HepG2 (cell line): ENCODE data around the gene GPR31. TPM values are rescaled to one million over a fixed set of nuclear protein-coding genes. Genes with fewer than 3 reads are reported as not detected.

Source experiments
- ATAC-seq: fragments of 200-7000 bp; cut with Tn5 transposase; 3 replicates; pipeline ENCODE4 v1.9.1; 2020; ENCODE audit warnings: mild to moderate bottlenecking, moderate library complexity
- BruUV-seq: library from RNA; stranded (reverse); fragments of 400-500 nt; replicated peaks from 2 replicates; lab custom pipeline; 2021; lab: Mats Ljungman, UMichigan
- CTCF ChIA-PET: fragments of 300-600 bp; formaldehyde crosslinking; extraction: SDS; loops from one replicate; lab custom pipeline; 2021; ENCODE audit warnings: low total read pairs, inconsistent platforms, low intra/inter-chr PET ratio; lab: Yijun Ruan, JAX
- POLR2A ChIA-PET: fragments of 350-600 bp; sonication (Branson Sonifier 250); formaldehyde crosslinking; loops from one replicate; lab custom pipeline; 2020; ENCODE audit warnings: antibody characterized with exemption, inconsistent platforms; lab: Yijun Ruan, JAX
- DNase-seq: peaks from one replicate; pipeline ENCODE4 v3.0.0-alpha.2; 2015; ENCODE audit warnings: low spot score
- FAIRE-seq: peaks from 3 replicates; lab custom pipeline; 2011; peaks lifted over from hg19 to GRCh38; lab: Jason Lieb, UNC
- H2AFZ ChIP-seq: one replicate; pipeline ENCODE4 v1.6.1; 2011; ENCODE audit warnings: low read length, inconsistent platforms
- H3K27ac ChIP-seq: fragments of 300-600 bp; 3 replicates; pipeline ENCODE4 v1.8.0; 2011; ENCODE audit warnings: mixed run types, mild to moderate bottlenecking, mixed read lengths, low read length, inconsistent platforms; ENCODE audit not compliant: insufficient read depth; ENCODE audit errors: extremely low read length
- H3K27me3 ChIP-seq, 2 experiments: fragments of 200-600 bp in 1 of 2; 2 replicates in 1 of 2; 3 replicates in 1 of 2; pipeline versions ENCODE4 v1.6.0 to v1.8.0; 2011; ENCODE audit warnings: low read length in 2 of 2, mild to moderate bottlenecking in 2 of 2, moderate library complexity in 2 of 2, inconsistent platforms in 1 of 2; ENCODE audit not compliant: insufficient read depth in 2 of 2, control insufficient read depth in 1 of 2
- H3K36me3 ChIP-seq, 2 experiments: fragments of 200-600 bp in 1 of 2; replicated peaks in 1 of 2; 2 replicates in 1 of 2; 3 replicates in 1 of 2; pipeline versions ENCODE4 v1.5.1 to v1.8.0; 2011; ENCODE audit warnings: low read length in 2 of 2, inconsistent platforms in 1 of 2; ENCODE audit not compliant: insufficient read depth in 2 of 2, control insufficient read depth in 1 of 2
- H3K4me1 ChIP-seq: 2 replicates; pipeline ENCODE4 v1.5.1; 2012; ENCODE audit warnings: low read length, inconsistent platforms; ENCODE audit not compliant: insufficient read depth
- H3K4me2 ChIP-seq: 2 replicates; pipeline ENCODE4 v1.6.0; 2011; ENCODE audit warnings: low read depth, low read length, inconsistent platforms
- H3K4me3 ChIP-seq, 3 experiments: fragments of 200-600 bp in 1 of 3; sonication (generic), shearing (Covaris generic) in 1 of 3; replicated peaks in 1 of 3; 2 replicates each; pipeline ENCODE4 v1.5.1; 2011 to 2016; ENCODE audit warnings: low read length in 3 of 3, inconsistent platforms in 2 of 3, low read depth in 2 of 3, mild to moderate bottlenecking in 2 of 3, control low read depth in 1 of 3, mixed read lengths in 1 of 3; ENCODE audit not compliant: insufficient read depth in 1 of 3
- H3K79me2 ChIP-seq: one replicate; pipeline ENCODE4 v1.6.1; 2011; ENCODE audit warnings: low read length, inconsistent platforms; ENCODE audit not compliant: insufficient read depth
- H3K9ac ChIP-seq: 2 replicates; pipeline ENCODE4 v1.6.0; 2011; ENCODE audit warnings: mild to moderate bottlenecking, low read depth, low read length, inconsistent platforms; ENCODE audit not compliant: insufficient read depth
- H3K9me3 ChIP-seq: 2 replicates; pipeline ENCODE4 v1.5.1; 2012; ENCODE audit warnings: mild to moderate bottlenecking, low read length
- H4K20me1 ChIP-seq: 2 replicates; pipeline ENCODE4 v1.6.0; 2011; ENCODE audit warnings: inconsistent platforms, mild to moderate bottlenecking, low read length, moderate library complexity; ENCODE audit not compliant: insufficient read depth
- HNF1B ChIP-seq: sonication (generic); formaldehyde crosslinking; IDR thresholded peaks from 2 replicates; pipeline ENCODE4 v1.5.1; 2020; ENCODE audit warnings: mild to moderate bottlenecking, moderate library complexity, missing genetic modification reagents
- KAT2B ChIP-seq: fragments of 150-350 bp; IDR thresholded peaks from 2 replicates; pipeline ENCODE4 v1.6.1; 2014; ENCODE audit warnings: low read depth, low read length, borderline replicate concordance
- MXD3 ChIP-seq: IDR thresholded peaks from 2 replicates; pipeline ENCODE4 v1.6.1; 2016; ENCODE audit warnings: mild to moderate bottlenecking, missing biosample characterization, missing genetic modification reagents
- MYPOP ChIP-seq: sonication (generic); formaldehyde crosslinking; IDR thresholded peaks from 2 replicates; pipeline ENCODE4 v1.8.1; 2023; ENCODE audit warnings: mild to moderate bottlenecking, moderate library complexity, missing genetic modification reagents
- NFATC3 ChIP-seq: sonication (generic); formaldehyde crosslinking; IDR thresholded peaks from 2 replicates; pipeline ENCODE4 v1.5.1; 2020; ENCODE audit warnings: mild to moderate bottlenecking, missing genetic modification reagents
- SAP130 ChIP-seq: IDR thresholded peaks from 2 replicates; pipeline ENCODE4 v1.6.1; 2016; ENCODE audit warnings: low read depth
- ZFP36L2 ChIP-seq: sonication (generic); formaldehyde crosslinking; IDR thresholded peaks from 2 replicates; pipeline ENCODE4 v1.4.0; 2020; ENCODE audit warnings: missing genetic modification reagents
- in situ Hi-C: cut with HindIII; loops from 2 replicates; pipeline ENCODE4 v1.10.0; 2017; ENCODE audit warnings: low pct_unique_long_range_greater_than_20kb; ENCODE audit not compliant: extremely low pct_ligation_motif_present
- intact Hi-C: fragments of 100-400 bp; cut with micrococcal nuclease; formaldehyde crosslinking; loops from one replicate; pipeline ENCODE4 v1.10.0; 2022; ENCODE audit not compliant: unreplicated experiment
- polyA plus RNA-seq, 8 experiments: library from polyadenylated mRNA; depleted of rRNA in 3 of 8; stranded (reverse) in 7 of 8; unstranded in 1 of 8; fragments of >200 nt; fragmentation: Illumina TruSeq in 4 of 8; extraction: Trizol in 4 of 8; gene quantifications; 2 replicates each; pipeline versions ENCODE4 v1.2.1 to v1.2.3, GENCODE V29; 2011 to 2016; ENCODE audit warnings: low read depth in 4 of 8, missing spikeins in 1 of 8, mixed read lengths in 1 of 8; ENCODE audit not compliant: insufficient read depth in 1 of 8
- total RNA-seq, 5 experiments: library from RNA; depleted of rRNA; stranded (reverse); fragments of >200 nt; fragmentation: Illumina TruSeq; extraction: Trizol; gene quantifications; 2 replicates each; pipeline ENCODE4 v1.2.3, GENCODE V29; 2016; ENCODE audit warnings: low read depth in 1 of 5
- TF ChIP-seq, protein P1 (sequence below): sonication (generic); formaldehyde crosslinking; IDR thresholded peaks from 2 replicates; pipeline ENCODE4 v1.5.0; 2020; ENCODE audit warnings: missing genetic modification reagents

The GPR31 gene
- total and polyA plus RNA-seq, 2 of the 13 experiments (the other 11 are each of a cell fraction or from before 2014, with no cell fraction given): not detected

GRCh38 chr6:167148021-167148420, 9.8 kb downstream of the GPR31 start:
- Histone ChIP-seq H3K36me3 (no peaks in the 10 kb centered on the region), H3K4me1 (0 out of 2 replicates have a peak, but pooled peaks cover under 1% of the 10 kb centered on the region), H3K27ac (no peak overlapping the region), H3K27me3 (peaks cover 14 to 96% of the 10 kb centered on the region in 2 experiments), H3K9ac (no peak overlapping the region), H3K4me3 (no peak overlapping the region), H3K4me2 (no peak overlapping the region), H4K20me1 (no peaks in the 10 kb centered on the region), H3K9me3 (no peaks in the 10 kb centered on the region), H3K79me2 (no peaks in the 10 kb centered on the region), H2AFZ (no peak overlapping the region)
- ATAC-seq (no peak), DNase-seq (no peak), FAIRE-seq (no peak)
- no peak for TF ChIP-seq NFATC3 (CRISPR knock-in tag)
- no peak for TF ChIP-seq MXD3 (CRISPR knock-in tag)
- TF ChIP-seq, protein P1, sequence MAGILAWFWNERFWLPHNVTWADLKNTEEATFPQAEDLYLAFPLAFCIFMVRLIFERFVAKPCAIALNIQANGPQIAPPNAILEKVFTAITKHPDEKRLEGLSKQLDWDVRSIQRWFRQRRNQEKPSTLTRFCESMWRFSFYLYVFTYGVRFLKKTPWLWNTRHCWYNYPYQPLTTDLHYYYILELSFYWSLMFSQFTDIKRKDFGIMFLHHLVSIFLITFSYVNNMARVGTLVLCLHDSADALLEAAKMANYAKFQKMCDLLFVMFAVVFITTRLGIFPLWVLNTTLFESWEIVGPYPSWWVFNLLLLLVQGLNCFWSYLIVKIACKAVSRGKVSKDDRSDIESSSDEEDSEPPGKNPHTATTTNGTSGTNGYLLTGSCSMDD (CRISPR knock-in tag): no peak
- no peak for TF ChIP-seq SAP130
- no peak for TF ChIP-seq MYPOP (CRISPR knock-in tag)
- no peak for TF ChIP-seq KAT2B
- TF ChIP-seq ZFP36L2 (CRISPR knock-in tag): no peak
- no peak for TF ChIP-seq HNF1B (CRISPR knock-in tag)
- in situ Hi-C loops (loop anchor here (25.0 kb wide), 1 partner anchor 136 kb away; no protein-coding TSS in a partner anchor), intact Hi-C loops (no loop called here)
- POLR2A ChIA-PET: no interaction called here
- BruUV-seq: no TSS peak
- CTCF ChIA-PET: no interaction called here
